Measurements from ENCODE around the gene DACH1. TPM values are rescaled to one million over a fixed set of nuclear protein-coding genes. Genes with fewer than 3 reads are reported as not detected.
"Not testable (repeated sequence)": the region's sequence is repeated elsewhere in the genome, so short reads cannot be mapped to it uniquely, and the experiment has no call there.

The DACH1 gene
- total RNA-seq, 1 donor from 2014 or later: not detected

DNA sequence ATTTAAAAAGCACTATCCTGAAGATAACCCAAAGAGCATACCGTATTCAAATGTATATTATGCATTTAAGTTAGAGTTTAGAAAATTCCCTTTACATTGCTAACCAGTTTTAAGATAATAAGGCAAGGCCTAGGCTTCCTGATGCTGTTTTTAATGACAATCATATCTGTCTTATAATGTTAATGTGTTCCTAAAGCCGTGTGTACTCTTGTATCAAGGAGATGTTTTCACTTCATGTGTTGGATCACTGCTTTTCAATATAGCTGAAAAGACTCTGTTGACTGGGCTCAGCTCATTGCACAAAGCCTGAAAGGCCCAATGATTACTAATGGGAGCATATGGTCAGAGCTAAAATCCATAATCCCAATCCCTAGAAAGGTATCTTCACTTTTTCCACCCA, 81.6 kb downstream of the DACH1 start:
- Histone ChIP-seq H3K4me3 (ENCODE audit: low read depth, low read length) (no peak overlapping the region), H3K27me3 (ENCODE audit: control insufficient read depth, insufficient read depth, low read length) (no peaks in the 10 kb centered on the region), H3K36me3 (ENCODE audit: control insufficient read depth, insufficient read depth, low read length) (no peaks in the 10 kb centered on the region)
- DNase-seq (ENCODE audit: low read depth) (no peak), FAIRE-seq (no peak)
- TF ChIP-seq, protein P1, sequence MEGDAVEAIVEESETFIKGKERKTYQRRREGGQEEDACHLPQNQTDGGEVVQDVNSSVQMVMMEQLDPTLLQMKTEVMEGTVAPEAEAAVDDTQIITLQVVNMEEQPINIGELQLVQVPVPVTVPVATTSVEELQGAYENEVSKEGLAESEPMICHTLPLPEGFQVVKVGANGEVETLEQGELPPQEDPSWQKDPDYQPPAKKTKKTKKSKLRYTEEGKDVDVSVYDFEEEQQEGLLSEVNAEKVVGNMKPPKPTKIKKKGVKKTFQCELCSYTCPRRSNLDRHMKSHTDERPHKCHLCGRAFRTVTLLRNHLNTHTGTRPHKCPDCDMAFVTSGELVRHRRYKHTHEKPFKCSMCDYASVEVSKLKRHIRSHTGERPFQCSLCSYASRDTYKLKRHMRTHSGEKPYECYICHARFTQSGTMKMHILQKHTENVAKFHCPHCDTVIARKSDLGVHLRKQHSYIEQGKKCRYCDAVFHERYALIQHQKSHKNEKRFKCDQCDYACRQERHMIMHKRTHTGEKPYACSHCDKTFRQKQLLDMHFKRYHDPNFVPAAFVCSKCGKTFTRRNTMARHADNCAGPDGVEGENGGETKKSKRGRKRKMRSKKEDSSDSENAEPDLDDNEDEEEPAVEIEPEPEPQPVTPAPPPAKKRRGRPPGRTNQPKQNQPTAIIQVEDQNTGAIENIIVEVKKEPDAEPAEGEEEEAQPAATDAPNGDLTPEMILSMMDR (IDR thresholded peaks at IDR 0.05; ENCODE audit: insufficient read depth, low read length, severe bottlenecking): no peak

- TF ChIP-seq, protein P1 (IDR thresholded peaks at IDR 0.05; ENCODE audit: insufficient read depth, low read length, severe bottlenecking): no peak
- no peak for DNase-seq (ENCODE audit: low read depth)
- H3K27me3 ChIP-seq (ENCODE audit: control insufficient read depth, insufficient read depth, low read length): no peaks in the 10 kb centered on the region
- no peak overlapping the region for H3K4me3 ChIP-seq (ENCODE audit: low read depth, low read length)
- FAIRE-seq: no peak
- no peaks in the 10 kb centered on the region for H3K36me3 ChIP-seq (ENCODE audit: control insufficient read depth, insufficient read depth, low read length)
These were observed 86.5 kb downstream of the DACH1 start for GRCh38 chr13:71780546-71780945.

DNA sequence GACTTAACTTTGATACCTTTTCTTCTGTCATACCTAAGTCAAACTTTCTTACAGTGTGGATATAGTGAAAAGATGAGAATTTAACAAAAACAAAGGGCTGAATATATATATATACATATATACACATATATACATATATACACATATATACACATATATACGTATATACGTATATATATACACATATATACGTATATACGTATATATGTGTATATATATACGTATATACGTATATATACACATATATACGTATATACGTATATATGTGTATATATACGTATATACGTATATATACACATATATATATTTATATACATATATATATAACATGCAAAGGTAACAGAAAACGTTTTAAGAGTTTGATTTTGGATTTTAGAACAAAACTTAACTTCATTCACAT, 88.0 kb downstream of the DACH1 start:
- H3K4me3 ChIP-seq (ENCODE audit: low read depth, low read length); FAIRE-seq: not testable (repeated sequence)

DNA sequence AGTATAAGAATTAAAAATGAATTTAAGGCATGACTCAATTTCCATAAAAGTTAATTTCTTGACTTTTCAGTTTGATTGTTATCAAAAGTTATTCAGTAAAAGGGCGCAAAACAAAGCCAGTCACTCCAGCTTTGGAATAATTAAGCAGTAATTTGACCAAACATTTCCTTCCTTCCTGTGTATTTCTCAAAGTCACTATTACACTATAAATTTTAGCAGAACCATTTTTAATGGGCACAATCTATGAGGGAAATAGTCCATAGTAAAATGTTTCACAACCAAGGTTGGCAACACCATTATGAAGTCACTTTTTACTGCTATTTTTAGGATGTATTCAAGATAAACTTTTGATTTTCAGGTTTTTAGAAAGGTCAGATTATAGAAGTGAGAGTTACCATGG, 91.0 kb downstream of the DACH1 start:
- DNase-seq (ENCODE audit: low read depth) (no peak), FAIRE-seq (no peak)
- TF ChIP-seq, protein P1 (IDR thresholded peaks at IDR 0.05; ENCODE audit: insufficient read depth, low read length, severe bottlenecking): no peak
- no peaks in the 10 kb centered on the region for H3K27me3 ChIP-seq (ENCODE audit: control insufficient read depth, insufficient read depth, low read length)
- H3K4me3 ChIP-seq (ENCODE audit: low read depth, low read length): no peak overlapping the region
- H3K36me3 ChIP-seq (ENCODE audit: control insufficient read depth, insufficient read depth, low read length): no peaks in the 10 kb centered on the region

More for the DNA sequence above, 88.0 kb downstream of the DACH1 start:
- DNase-seq (ENCODE audit: low read depth); H3K36me3 ChIP-seq (ENCODE audit: control insufficient read depth, insufficient read depth, low read length); H3K27me3 ChIP-seq (ENCODE audit: control insufficient read depth, insufficient read depth, low read length): not testable (repeated sequence)

- Histone ChIP-seq H3K36me3 (ENCODE audit: control insufficient read depth, insufficient read depth, low read length) (no peaks in the 10 kb centered on the region), H3K27me3 (ENCODE audit: control insufficient read depth, insufficient read depth, low read length) (no peaks in the 10 kb centered on the region), H3K4me3 (ENCODE audit: low read depth, low read length) (no peak overlapping the region)
- DNase-seq (ENCODE audit: low read depth): no peak
- TF ChIP-seq, protein P1 (IDR thresholded peaks at IDR 0.05; ENCODE audit: insufficient read depth, low read length, severe bottlenecking): no peak
- FAIRE-seq: no peak
These were observed 92.1 kb downstream of the DACH1 start for GRCh38 chr13:71774863-71775262.

DNA sequence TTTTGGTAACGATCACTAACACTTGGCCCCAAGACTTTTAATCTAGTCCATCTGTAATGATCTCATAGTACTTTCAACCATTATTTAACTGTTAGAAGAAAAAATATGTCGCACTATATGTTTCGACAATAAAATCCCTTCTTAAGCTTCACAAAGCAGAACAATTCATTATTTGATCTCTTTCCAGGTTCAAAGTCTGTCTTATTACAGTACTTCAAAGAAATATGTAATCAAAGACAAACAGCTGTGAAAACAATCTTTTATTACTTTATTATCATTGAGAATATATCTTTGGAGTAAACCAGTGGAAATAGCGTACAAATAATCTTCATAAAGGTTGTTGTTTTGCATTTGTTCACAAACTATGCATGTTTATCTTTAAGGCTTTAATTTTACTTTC, 93.5 kb downstream of the DACH1 start:
- TF ChIP-seq, protein P1 (IDR thresholded peaks at IDR 0.05; ENCODE audit: insufficient read depth, low read length, severe bottlenecking): no peak
- H3K4me3 ChIP-seq (ENCODE audit: low read depth, low read length): no peak overlapping the region
- no peaks in the 10 kb centered on the region for H3K27me3 ChIP-seq (ENCODE audit: control insufficient read depth, insufficient read depth, low read length)
- H3K36me3 ChIP-seq (ENCODE audit: control insufficient read depth, insufficient read depth, low read length): no peaks in the 10 kb centered on the region
- DNase-seq (ENCODE audit: low read depth): no peak
- no peak for FAIRE-seq

Data from bronchial epithelial cell (primary cell).